Mucosa of descending colon (tissue), 3 donors: ENCODE measurements around the gene PDE8A. TPM values are rescaled to one million over a fixed set of nuclear protein-coding genes. Genes with fewer than 3 reads are reported as not detected.
A peak's percentile ranks its signal among the peaks of the same experiment; 100 is the strongest.

Experiments
- ATAC-seq: fragments of 200-7000 bp; cut with Tn5 transposase; one replicate; pipeline ENCODE4 v1.9.1; 2020; ENCODE audit warnings: mild to moderate bottlenecking, moderate library complexity
- DNase-seq, 3 donors: peaks; one replicate each; pipeline ENCODE4 v3.0.0-alpha.2; 2020
- H3K36me3 ChIP-seq: fragments of 200-600 bp; one replicate; pipeline ENCODE4 v1.8.0; 2021; ENCODE audit warnings: low read depth, mild to moderate bottlenecking
- H3K4me1 ChIP-seq: fragments of 200-600 bp; one replicate; pipeline ENCODE4 v1.8.0; 2021; ENCODE audit warnings: low read depth, mild to moderate bottlenecking
- H3K4me3 ChIP-seq: fragments of 200-600 bp; one replicate; pipeline ENCODE4 v1.8.0; 2021; ENCODE audit warnings: mild to moderate bottlenecking
- H3K9me3 ChIP-seq: fragments of 200-600 bp; one replicate; pipeline ENCODE4 v1.8.0; 2021; ENCODE audit warnings: mild to moderate bottlenecking
- intact Hi-C, 2 donors: fragments of 100-400 bp; cut with DNase I in 1 of 2; cut with micrococcal nuclease in 1 of 2; formaldehyde crosslinking; loops; one replicate each; pipeline versions ENCODE4 v1.11.0 to v1.11.1; 2022; cut with DNase I, micrococcal nuclease
- long read RNA-seq, 2 donors: library from polyadenylated mRNA; unstranded; transcript quantifications; one replicate each; pipeline ENCODE4 v2.0.0, GENCODE V29; 2019 to 2021
- total RNA-seq, 3 donors: library from RNA; stranded (reverse); fragmentation: NEBNext Ultra II Directional in 2 of 3; extraction: Animal tissue kit (Norgen Biotek cat#: 25700) in 2 of 3; gene quantifications; one replicate each; pipeline versions ENCODE4 v1.2.1 to v1.2.4, GENCODE V29; 2021 to 2023
- TF ChIP-seq, protein P1 (sequence below): fragments of 200-600 bp; IDR thresholded peaks from one replicate; pipeline ENCODE4 v1.8.0; 2022; ENCODE audit warnings: antibody characterized with exemption, mild to moderate bottlenecking
- donor health status: DM: no; HTN: no; CAD: no; lungs with moderate emphysema.
- donor health status: DM: no; HTN: no; CAD: no.
- donor health status: DM: no; HTN: yes; CAD: no.

Gene PDE8A, protein sequence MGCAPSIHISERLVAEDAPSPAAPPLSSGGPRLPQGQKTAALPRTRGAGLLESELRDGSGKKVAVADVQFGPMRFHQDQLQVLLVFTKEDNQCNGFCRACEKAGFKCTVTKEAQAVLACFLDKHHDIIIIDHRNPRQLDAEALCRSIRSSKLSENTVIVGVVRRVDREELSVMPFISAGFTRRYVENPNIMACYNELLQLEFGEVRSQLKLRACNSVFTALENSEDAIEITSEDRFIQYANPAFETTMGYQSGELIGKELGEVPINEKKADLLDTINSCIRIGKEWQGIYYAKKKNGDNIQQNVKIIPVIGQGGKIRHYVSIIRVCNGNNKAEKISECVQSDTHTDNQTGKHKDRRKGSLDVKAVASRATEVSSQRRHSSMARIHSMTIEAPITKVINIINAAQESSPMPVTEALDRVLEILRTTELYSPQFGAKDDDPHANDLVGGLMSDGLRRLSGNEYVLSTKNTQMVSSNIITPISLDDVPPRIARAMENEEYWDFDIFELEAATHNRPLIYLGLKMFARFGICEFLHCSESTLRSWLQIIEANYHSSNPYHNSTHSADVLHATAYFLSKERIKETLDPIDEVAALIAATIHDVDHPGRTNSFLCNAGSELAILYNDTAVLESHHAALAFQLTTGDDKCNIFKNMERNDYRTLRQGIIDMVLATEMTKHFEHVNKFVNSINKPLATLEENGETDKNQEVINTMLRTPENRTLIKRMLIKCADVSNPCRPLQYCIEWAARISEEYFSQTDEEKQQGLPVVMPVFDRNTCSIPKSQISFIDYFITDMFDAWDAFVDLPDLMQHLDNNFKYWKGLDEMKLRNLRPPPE
- 100 to 1,000 TPM in 1 of 3 donors, 10 to 100 TPM in 2; 79.7 to 117 (median 98.3) TPM for total RNA-seq
- long read RNA-seq, donor 1, transcript PDE8A-203 (22 exons, 3,912 nt): major isoform, 37 of 66 reads
- long read RNA-seq, donor 1, partial matches to known transcripts: 6 of 66 reads
- long read RNA-seq, donor 1, other reads (novel, unspliced or antisense): 21 of 66 reads
- long read RNA-seq, donor 2, transcript PDE8A-203 (22 exons, 3,912 nt): major isoform, 7 of 23 reads
- long read RNA-seq, donor 2, partial matches to known transcripts: 13 of 23 reads
- long read RNA-seq, donor 2, other reads (novel, unspliced or antisense): 3 of 23 reads

DNA sequence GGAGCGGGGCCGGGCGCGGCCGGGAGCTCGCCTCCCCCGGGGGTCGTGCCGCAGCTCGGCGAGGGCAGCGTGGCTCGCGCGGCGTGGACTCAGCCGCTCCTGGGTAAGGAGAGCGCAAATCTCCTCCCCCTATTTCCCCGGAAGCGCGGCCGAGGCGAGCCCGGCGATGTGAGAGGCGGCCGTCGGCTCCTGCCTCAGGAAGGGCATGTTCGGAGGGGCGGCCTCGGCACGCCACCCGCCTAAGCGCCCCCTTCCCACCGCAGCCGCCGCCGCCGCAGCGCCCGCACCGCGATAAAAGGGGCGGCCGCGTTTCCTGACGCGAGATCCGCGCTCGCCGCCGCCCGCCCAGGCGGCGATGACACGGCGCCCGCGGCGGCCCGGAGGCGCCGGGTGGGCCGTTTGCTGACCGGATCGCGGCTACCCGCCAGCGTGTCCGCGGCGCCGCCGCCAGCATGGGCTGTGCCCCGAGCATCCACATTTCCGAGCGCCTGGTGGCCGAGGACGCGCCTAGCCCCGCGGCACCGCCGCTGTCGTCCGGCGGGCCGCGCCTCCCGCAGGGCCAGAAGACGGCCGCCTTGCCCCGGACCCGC is at the start of gene PDE8A:
TSS of gene PDE8A (plus strand) at position 146 of the 590 bp plus-strand sequence. CDS start at position 453, 307 bp downstream.
- intact Hi-C loops: no loop called here
- TF ChIP-seq, protein P1, sequence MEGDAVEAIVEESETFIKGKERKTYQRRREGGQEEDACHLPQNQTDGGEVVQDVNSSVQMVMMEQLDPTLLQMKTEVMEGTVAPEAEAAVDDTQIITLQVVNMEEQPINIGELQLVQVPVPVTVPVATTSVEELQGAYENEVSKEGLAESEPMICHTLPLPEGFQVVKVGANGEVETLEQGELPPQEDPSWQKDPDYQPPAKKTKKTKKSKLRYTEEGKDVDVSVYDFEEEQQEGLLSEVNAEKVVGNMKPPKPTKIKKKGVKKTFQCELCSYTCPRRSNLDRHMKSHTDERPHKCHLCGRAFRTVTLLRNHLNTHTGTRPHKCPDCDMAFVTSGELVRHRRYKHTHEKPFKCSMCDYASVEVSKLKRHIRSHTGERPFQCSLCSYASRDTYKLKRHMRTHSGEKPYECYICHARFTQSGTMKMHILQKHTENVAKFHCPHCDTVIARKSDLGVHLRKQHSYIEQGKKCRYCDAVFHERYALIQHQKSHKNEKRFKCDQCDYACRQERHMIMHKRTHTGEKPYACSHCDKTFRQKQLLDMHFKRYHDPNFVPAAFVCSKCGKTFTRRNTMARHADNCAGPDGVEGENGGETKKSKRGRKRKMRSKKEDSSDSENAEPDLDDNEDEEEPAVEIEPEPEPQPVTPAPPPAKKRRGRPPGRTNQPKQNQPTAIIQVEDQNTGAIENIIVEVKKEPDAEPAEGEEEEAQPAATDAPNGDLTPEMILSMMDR: no peak
- ATAC-seq (peak; percentile 1), DNase-seq (peak in 2 of 3 donors; percentile 38 to 81)
- peak within 1 kb of the TSS; percentile 97 for H3K4me3 ChIP-seq
- H3K4me1 ChIP-seq: peaks cover 28% of the 10 kb centered on the region
- H3K36me3 ChIP-seq: no peaks in the 10 kb centered on the region
- H3K9me3 ChIP-seq: no peaks in the 10 kb centered on the region

DNA sequence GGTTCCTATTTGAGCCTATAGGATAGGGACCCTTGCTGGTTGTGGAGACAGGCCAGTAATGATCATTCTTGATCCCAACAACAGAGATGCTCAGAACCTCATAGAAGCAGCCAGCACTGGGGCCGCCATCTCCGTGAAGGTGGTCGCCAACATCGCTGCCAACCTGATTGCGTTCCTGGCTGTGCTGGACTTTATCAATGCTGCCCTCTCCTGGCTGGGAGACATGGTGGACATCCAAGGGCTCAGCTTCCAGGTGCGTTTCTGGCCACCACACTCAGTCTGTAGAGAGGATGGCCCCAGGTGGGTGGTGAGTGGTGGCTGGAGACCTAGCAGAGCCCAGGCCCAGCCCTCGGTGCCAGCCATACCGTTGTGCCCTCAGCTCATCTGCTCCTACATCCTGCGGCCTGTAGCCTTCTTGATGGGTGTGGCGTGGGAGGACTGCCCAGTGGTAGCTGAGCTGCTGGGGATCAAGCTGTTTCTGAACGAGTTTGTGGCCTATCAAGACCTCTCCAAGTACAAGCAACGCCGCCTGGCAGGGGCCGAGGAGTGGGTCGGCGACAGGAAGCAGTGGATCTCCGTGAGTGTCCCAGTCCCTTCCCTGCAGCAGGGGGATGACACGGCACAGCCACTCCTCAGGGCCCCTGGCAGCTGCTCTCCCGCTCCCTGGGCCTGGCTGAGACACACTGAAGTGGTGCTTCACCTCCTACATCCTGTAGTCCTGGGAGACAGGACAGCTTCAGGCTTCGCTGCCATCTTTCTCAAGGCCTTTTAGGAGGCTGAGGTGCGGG is 46.5 kb upstream of the PDE8A start:
- intact Hi-C loops: no loop called here
- Histone ChIP-seq H3K36me3 (no peaks in the 10 kb centered on the region), H3K9me3 (no peaks in the 10 kb centered on the region), H3K4me3 (no peak overlapping the region), H3K4me1 (peaks cover 3% of the 10 kb centered on the region)
- TF ChIP-seq, protein P1: no peak
- ATAC-seq (no peak), DNase-seq (no peak)

DNA sequence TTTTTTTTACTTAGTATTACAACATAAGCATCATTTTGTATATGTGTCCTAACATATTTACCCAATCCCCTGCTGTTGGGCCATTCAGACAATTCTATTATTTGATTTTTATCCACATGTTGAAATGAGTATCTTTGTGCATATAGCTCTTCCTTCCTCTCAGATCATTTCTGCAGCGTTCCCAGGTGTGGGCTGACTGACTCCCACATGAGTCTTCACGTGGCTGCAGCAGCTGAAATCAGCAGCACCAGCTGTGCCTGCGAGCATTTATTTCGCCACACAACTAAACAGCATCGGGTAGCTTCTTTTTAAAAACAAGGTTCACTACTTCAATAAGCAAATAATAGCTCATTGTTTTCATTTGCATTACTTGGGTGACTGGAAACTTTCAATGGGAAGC is 44.5 kb upstream of the PDE8A start:
- no peaks in the 10 kb centered on the region for H3K9me3 ChIP-seq
- intact Hi-C loops: no loop called here

DNA sequence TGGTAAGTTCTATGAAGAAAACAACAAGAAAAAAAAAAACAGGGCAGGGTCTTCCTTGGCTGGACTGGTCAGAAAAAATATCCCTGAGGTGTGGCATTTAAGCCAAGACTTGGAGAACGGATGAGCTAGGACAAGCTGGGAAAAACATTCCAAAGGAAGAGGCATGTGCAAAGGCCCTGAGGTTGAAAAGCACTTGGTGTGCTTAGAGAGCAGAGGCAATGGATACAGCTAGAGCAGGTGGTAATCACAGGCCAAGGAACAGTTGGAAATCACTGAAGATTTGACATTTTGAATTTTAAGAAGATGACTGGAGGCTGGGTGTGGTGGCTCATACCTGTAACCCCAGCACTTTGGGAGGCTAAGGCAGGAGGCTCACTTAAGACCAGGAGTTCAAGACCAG is 42.9 kb upstream of the PDE8A start:
- no peak for DNase-seq
- H3K36me3 ChIP-seq: no peaks in the 10 kb centered on the region
- no peak overlapping the region for H3K4me3 ChIP-seq
- ATAC-seq: no peak
- intact Hi-C loops: no loop called here
- TF ChIP-seq, protein P1: no peak
- H3K9me3 ChIP-seq: no peaks in the 10 kb centered on the region
- no peaks in the 10 kb centered on the region for H3K4me1 ChIP-seq

More for the DNA sequence above, 44.5 kb upstream of the PDE8A start:
- Histone ChIP-seq H3K4me3 (no peak overlapping the region), H3K36me3 (no peaks in the 10 kb centered on the region), H3K4me1 (no peaks in the 10 kb centered on the region)
- TF ChIP-seq, protein P1: no peak
- no peak for ATAC-seq
- no peak for DNase-seq
